Small intestine (tissue), 7 donors: Measurements from ENCODE around the gene MACO1. TPM values are rescaled to one million over a fixed set of nuclear protein-coding genes. Genes with fewer than 3 reads are reported as not detected.
A peak's percentile ranks its signal among the peaks of the same experiment; 100 is the strongest.
"Not testable (repeated sequence)": the region's sequence is repeated elsewhere in the genome, so short reads cannot be mapped to it uniquely, and the experiment has no call there.

Experiments used
- DNase-seq, 2 donors: peaks; one replicate each; pipeline versions ENCODE4 v3.0.0 to v3.0.0-alpha.2; 2013
- FAIRE-seq: peaks from 2 replicates; lab custom pipeline; 2012; peaks lifted over from hg19 to GRCh38; lab: Jason Lieb, UNC
- H3K27ac ChIP-seq, 3 donors: one replicate each; pipeline ENCODE4 v1.5.1; 2013; ENCODE audit warnings: low read length in 2 of 3, mild to moderate bottlenecking in 2 of 3, control low read depth in 1 of 3, inconsistent platforms in 1 of 3, low read depth in 1 of 3, moderate library complexity in 1 of 3
- H3K27me3 ChIP-seq, 3 donors: one replicate each; pipeline ENCODE4 v1.6.1; 2013; ENCODE audit warnings: low read length in 3 of 3, inconsistent platforms in 1 of 3; ENCODE audit not compliant: control insufficient read depth in 3 of 3, insufficient read depth in 3 of 3
- H3K36me3 ChIP-seq, 3 donors: one replicate each; pipeline ENCODE4 v1.6.1; 2013; ENCODE audit warnings: low read length in 3 of 3, inconsistent platforms in 1 of 3, low read depth in 1 of 3, mild to moderate bottlenecking in 1 of 3, moderate library complexity in 1 of 3; ENCODE audit not compliant: control insufficient read depth in 3 of 3, insufficient read depth in 2 of 3
- H3K4me1 ChIP-seq, 3 donors: one replicate each; pipeline ENCODE4 v1.6.1; 2013; ENCODE audit warnings: low read length in 2 of 3, inconsistent platforms in 1 of 3, low read depth in 1 of 3, mild to moderate bottlenecking in 1 of 3, moderate library complexity in 1 of 3; ENCODE audit not compliant: control insufficient read depth in 3 of 3, insufficient read depth in 2 of 3
- H3K4me3 ChIP-seq, 3 donors: one replicate each; pipeline ENCODE4 v1.5.1; 2013; ENCODE audit warnings: low read length in 3 of 3, control low read depth in 1 of 3, inconsistent platforms in 1 of 3, low read depth in 1 of 3, mild to moderate bottlenecking in 1 of 3, moderate library complexity in 1 of 3
- H3K9me3 ChIP-seq, 2 donors: one replicate each; pipeline ENCODE4 v1.6.1; 2013; ENCODE audit warnings: low read depth in 1 of 2, low read length in 1 of 2; ENCODE audit not compliant: control insufficient read depth in 2 of 2, insufficient read depth in 1 of 2
- WGBS, 3 donors: extraction: QIAGEN DNeasy Blood & Tissue Kit; methylation state at CpG; one replicate each; pipeline ENCODE4 v1.1.7; 2013; 5-methylcytosine and 5-hydroxymethylcytosine counted together
- polyA plus RNA-seq, 4 donors: library from polyadenylated mRNA; stranded (reverse) in 3 of 4; unstranded in 1 of 4; fragments of 200-250 nt in 3 of 4; fragments of 120-200 nt in 1 of 4; gene quantifications; one replicate each; pipeline versions ENCODE4 v1.2.1 to v1.2.3, GENCODE V29; 2013
- donor health status: healthy with polysubstance abuse.
- donor health status: control.
- donor health status: control.
- donor health status: Bipolar disorder and iron deficiency.
- donor health status: healthy.

MACO1 gene
- polyA plus RNA-seq, 4 donors = 8.1 to 18.6 (median 9.7) TPM

- DNase-seq, H3K4me3 ChIP-seq, FAIRE-seq, H3K9me3 ChIP-seq, H3K4me1 ChIP-seq, H3K27ac ChIP-seq, H3K27me3 ChIP-seq, H3K36me3 ChIP-seq: not testable (repeated sequence)
- 71 to 82% (median 73%) methylated on average over 1 of the region's 1 CpG for WGBS, 3 donors
These were observed 16.1 kb upstream of the MACO1 start for GRCh38 chr1:25414578-25414977.

- WGBS, 3 donors = 77 to 87% (median 84%) methylated on average over 3 to 4 of the region's 4 CpGs
- not testable (repeated sequence) for DNase-seq
These were observed 13.4 kb upstream of the MACO1 start for GRCh38 chr1:25417280-25417679.

GRCh38 chr1:25419339-25419738, 11.4 kb upstream of the MACO1 start:
- not testable (repeated sequence) for DNase-seq, H3K27ac ChIP-seq, H3K36me3 ChIP-seq, H3K27me3 ChIP-seq, H3K9me3 ChIP-seq, H3K4me3 ChIP-seq, FAIRE-seq, H3K4me1 ChIP-seq
- WGBS, 3 donors = 92 to 100% (median 94%) methylated on average over 1 of the region's 1 CpG

More at GRCh38 chr1:25417280-25417679, 13.4 kb upstream of the MACO1 start:
- H3K27me3 ChIP-seq, FAIRE-seq, H3K4me1 ChIP-seq, H3K27ac ChIP-seq, H3K36me3 ChIP-seq, H3K9me3 ChIP-seq, H3K4me3 ChIP-seq: not testable (repeated sequence)

GRCh38 chr1:25420715-25421114, 10.0 kb upstream of the MACO1 start, which contains the start of gene RHCE:
Gene RHCE (minus strand): TSS chr1:25420825. CDS start chr1:25420786, 39 bp downstream.
- not testable (repeated sequence) for FAIRE-seq, H3K27me3 ChIP-seq, H3K9me3 ChIP-seq, DNase-seq, H3K4me3 ChIP-seq, H3K27ac ChIP-seq, H3K4me1 ChIP-seq, H3K36me3 ChIP-seq
- 89 to 92% (median 92%) methylated on average over 4 to 9 of the region's 9 CpGs for WGBS, 3 donors

GRCh38 chr1:25423206-25423605, 7.5 kb upstream of the MACO1 start:
- H3K4me1 ChIP-seq, H3K4me3 ChIP-seq, FAIRE-seq, DNase-seq, H3K36me3 ChIP-seq, H3K9me3 ChIP-seq, H3K27me3 ChIP-seq, H3K27ac ChIP-seq: not testable (repeated sequence)
- WGBS, 3 donors = 79 to 87% (median 83%) methylated on average over 6 of the region's 6 CpGs

- DNase-seq = peak; percentile 29 to 62
- WGBS, 3 donors = 62 to 73% (median 65%) methylated on average over 16 of the region's 16 CpGs
These were observed 5.3 kb upstream of the MACO1 start for GRCh38 chr1:25425098-25426085.

GRCh38 chr1:25427696-25428095, 3.0 kb upstream of the MACO1 start:
- DNase-seq (no peak), FAIRE-seq (no peak)
- no peaks in the 10 kb centered on the region for H3K36me3 ChIP-seq
- no peak overlapping the region for H3K4me3 ChIP-seq
- 100% methylated on average over 1 of the region's 1 CpG for WGBS, 3 donors
- H3K9me3 ChIP-seq = no peaks in the 10 kb centered on the region
- no peak overlapping the region for H3K27ac ChIP-seq
- peaks cover 0 to 4% (median 0%) of the 10 kb centered on the region in 3 donors for H3K4me1 ChIP-seq
- peaks cover 0 to 4% (median 0%) of the 10 kb centered on the region in 3 donors for H3K27me3 ChIP-seq

More at GRCh38 chr1:25425098-25426085, 5.3 kb upstream of the MACO1 start:
- Histone ChIP-seq H3K36me3 (no peaks in the 10 kb centered on the region), H3K27ac (peak overlapping the region in 1 of 3 donors; percentile 63), H3K27me3 (peaks cover 0 to 4% (median 0%) of the 10 kb centered on the region in 3 donors), H3K4me3 (no peak overlapping the region), H3K9me3 (no peaks in the 10 kb centered on the region), H3K4me1 (no peaks in the 10 kb centered on the region)
- no peak for FAIRE-seq

GRCh38 chr1:25428475-25429166, 2.1 kb upstream of the MACO1 start:
- no peaks in the 10 kb centered on the region for H3K9me3 ChIP-seq
- no peak overlapping the region for H3K4me3 ChIP-seq
- no peak overlapping the region for H3K27ac ChIP-seq
- no peaks in the 10 kb centered on the region for H3K36me3 ChIP-seq
- 89 to 90% (median 90%) methylated on average over 7 of the region's 7 CpGs for WGBS, 3 donors
- FAIRE-seq (no peak), DNase-seq (no peak)
- H3K4me1 ChIP-seq = peaks cover 0 to 10% (median 0%) of the 10 kb centered on the region in 3 donors
- H3K27me3 ChIP-seq = no peaks in the 10 kb centered on the region
